B cell (primary cell): ENCODE measurements around the gene GIMAP1.

ENCODE experiments used
- EZH2 ChIP-seq: IDR thresholded peaks from 2 replicates; pipeline ENCODE4 v1.6.1; 2012; ENCODE audit warnings: borderline replicate concordance, low read depth, mild to moderate bottlenecking, moderate library complexity, low read length; ENCODE audit not compliant: insufficient read depth, poor library complexity, severe bottlenecking
- TF ChIP-seq, protein P1 (sequence below): fragments of 200-600 bp; IDR thresholded peaks from one replicate; pipeline ENCODE4 v1.8.0; 2022; ENCODE audit warnings: antibody characterized with exemption, mild to moderate bottlenecking

DNA sequence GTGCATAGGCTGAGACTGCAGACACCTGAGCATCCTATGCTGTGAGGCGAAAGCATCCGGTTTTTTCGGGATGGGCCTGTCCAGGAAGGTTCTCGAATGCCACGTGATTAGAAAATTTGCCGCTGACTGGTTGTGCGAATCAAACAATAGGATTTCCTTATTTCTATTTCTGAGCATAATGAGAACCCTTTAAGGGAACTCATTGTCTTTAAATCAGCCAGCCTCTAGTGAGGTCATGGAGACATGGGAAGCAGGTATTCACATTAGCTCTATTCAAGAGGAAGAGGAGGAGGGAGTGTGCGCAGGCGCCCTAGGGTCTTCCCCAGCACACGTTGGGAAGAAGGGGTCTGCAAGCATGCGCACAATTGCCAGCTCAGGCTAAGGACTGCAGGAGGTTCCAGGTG is 5.6 kb downstream of the GIMAP1 start:
- TF ChIP-seq, protein P1, sequence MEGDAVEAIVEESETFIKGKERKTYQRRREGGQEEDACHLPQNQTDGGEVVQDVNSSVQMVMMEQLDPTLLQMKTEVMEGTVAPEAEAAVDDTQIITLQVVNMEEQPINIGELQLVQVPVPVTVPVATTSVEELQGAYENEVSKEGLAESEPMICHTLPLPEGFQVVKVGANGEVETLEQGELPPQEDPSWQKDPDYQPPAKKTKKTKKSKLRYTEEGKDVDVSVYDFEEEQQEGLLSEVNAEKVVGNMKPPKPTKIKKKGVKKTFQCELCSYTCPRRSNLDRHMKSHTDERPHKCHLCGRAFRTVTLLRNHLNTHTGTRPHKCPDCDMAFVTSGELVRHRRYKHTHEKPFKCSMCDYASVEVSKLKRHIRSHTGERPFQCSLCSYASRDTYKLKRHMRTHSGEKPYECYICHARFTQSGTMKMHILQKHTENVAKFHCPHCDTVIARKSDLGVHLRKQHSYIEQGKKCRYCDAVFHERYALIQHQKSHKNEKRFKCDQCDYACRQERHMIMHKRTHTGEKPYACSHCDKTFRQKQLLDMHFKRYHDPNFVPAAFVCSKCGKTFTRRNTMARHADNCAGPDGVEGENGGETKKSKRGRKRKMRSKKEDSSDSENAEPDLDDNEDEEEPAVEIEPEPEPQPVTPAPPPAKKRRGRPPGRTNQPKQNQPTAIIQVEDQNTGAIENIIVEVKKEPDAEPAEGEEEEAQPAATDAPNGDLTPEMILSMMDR, result no peak
- TF ChIP-seq EZH2, result no peak
